ENCODE measurements around the gene MYORG. TPM values are rescaled to one million over a fixed set of nuclear protein-coding genes. Genes with fewer than 3 reads are reported as not detected.

The MYORG gene
- total RNA-seq, result 1 to 10 TPM; 3.3 to 3.8 TPM

DNA sequence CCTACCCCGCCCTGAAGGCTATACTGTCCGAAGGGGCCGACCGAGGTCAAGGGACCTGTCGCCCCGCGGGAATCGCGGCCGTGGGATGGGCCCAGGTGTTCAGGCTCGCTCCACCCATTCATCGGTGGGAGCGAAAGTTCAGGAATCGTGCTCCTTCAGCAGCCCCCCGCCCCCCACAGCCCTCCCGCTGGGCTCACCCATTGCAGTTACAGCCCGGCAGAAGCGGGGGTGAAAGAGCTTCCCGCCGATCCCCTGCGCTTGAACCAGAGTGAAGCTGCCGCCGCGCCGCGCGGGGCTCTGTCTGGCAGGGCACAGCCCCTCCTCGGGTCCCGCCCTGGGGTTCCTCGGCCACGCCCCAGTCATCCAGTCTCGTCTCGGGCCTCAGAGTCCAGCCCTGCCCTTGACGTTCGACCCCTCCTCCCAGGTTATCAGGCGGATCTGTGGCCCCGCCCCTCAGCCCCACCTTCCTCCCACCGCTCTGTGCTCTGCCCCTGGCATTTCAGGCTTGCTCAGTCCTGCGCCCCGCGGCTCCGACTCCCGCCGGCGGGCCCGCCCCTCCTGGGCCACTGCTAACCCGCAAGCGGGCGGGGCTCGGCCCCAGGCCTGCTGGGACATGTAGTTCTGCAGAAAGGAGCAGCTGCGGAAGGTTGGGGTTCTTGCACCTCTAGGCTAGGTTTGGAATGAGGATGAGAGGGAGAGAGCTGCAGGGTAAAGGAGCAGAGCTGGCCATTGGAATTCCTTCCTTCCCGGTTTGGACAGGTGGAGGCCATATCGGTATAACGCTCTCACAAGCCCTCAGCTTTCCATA lies at the start of gene MYORG:
TSS of gene MYORG (minus strand) at position 303 of the 808 bp plus-strand sequence. CDS start 3,955 bp downstream, outside the sequence.
- CTCF ChIA-PET, result interaction anchor here (0.6 to 1.6 kb wide), 4 partner anchors 12 to 288 kb away, joined by 3 to 5 read pairs (median 3); no protein-coding TSS in a partner anchor
- POLR2A ChIA-PET, result interaction anchor here (0.6 to 1.0 kb wide), 3 partner anchors 30 to 328 kb away, joined by 3 to 4 read pairs (median 3); partner anchors contain the start of gene UBAP2

DNA sequence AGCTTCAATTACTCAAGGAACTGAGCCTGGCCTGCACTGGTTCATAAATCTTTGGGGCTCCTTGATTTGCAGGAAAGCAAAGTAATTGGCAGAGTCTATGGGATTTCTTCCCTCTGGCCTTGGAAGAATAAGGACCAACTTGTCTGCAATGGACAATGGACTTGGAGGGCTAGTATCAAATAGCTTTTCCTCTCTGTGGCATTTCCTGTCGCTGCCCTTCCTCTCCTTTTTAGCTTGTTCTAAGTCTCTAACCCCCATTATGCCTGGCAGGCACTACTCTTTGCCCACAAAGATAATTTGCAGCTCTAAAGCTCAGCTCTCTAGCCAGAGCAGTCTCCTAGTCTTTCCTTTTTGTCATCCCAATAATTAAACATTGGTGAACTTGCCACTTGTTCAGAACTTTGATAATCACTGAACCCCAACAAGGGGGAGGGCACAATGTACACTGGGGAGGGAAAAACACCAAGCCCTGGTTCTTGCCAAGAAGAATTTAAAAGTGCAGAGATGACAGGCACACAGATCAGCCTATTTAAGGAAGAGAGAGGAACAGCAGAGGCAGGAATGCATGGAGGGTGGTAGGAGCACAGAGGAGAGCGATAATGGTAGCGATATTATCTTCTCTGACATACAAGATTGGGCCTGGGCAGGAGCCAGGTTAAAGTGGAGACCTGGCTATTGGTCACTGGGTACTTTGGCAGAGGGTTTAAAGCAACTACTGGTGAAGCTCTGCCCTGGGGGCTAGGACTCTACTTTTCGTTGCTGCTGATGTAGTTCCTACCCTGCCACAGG lies 43.2 kb upstream of the MYORG start:
- CTCF ChIA-PET, result interaction anchor here (1.1 kb wide), 1 partner anchor 172 kb away, joined by 3 read pairs; no protein-coding TSS in a partner anchor
- POLR2A ChIA-PET, result no interaction called here

GRCh38 chr9:34417734-34418133 lies 41.0 kb upstream of the MYORG start:
- ChIA-PET POLR2A (interaction anchor here (0.6 kb wide), 1 partner anchor 245 kb away, joined by 7 read pairs; no protein-coding TSS in a partner anchor), CTCF (no interaction called here)

DNA sequence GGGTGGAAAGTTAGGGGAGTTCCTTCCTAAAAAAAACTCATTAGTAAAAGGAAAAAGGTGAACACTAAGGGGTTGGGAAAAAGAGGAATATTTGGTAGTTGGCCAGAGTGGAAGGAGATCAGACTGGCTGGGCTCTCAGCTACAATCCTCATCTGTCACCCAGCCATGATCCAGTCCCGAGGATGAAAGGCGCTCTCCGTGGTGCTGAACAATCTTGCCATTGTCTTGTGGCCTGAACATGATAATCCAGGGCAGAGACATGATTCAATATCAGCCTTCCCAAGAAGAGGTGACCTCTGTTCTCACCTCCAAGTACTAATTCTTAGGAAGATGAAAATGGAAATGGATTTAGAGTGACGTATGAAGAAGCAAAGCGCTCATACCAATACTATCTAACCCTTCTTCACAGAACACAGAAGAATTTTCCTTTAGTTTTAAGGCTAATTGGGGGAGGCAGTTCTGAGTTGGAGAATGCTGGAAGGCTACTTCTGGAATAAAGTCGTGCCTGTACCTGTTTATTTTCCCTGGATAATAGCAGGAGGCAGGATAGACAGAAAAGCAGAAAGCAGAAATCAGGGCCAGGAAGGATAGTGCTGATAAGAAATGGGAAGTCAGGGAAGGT lies 36.6 kb upstream of the MYORG start:
- CTCF ChIA-PET, result interaction anchor here (1.4 kb wide), 1 partner anchor 9 kb away, joined by 5 read pairs; no protein-coding TSS in a partner anchor
- POLR2A ChIA-PET, result no interaction called here

DNA sequence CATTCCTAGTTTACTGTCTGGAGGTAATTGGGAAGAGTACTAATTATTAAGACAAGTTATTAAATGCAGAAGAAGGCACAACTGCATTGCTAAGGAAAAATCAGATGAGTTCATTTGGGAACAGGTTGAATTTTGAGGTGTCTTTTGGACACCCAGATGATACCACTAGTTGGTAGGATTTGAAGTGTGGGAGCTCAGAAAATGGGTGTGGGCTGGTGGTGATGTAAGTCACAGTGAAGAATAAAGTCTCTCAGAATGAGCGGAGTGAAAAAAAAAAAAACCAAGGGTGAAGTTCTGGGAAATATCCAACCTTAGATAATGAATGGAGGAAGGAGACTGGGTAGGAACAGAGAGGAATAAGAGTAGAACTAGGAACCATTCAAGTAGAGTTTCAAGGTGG lies 35.6 kb upstream of the MYORG start:
- ChIA-PET POLR2A (interaction anchor here (0.6 kb wide), 1 partner anchor 314 kb away, joined by 6 read pairs; no protein-coding TSS in a partner anchor), CTCF (interaction anchor here (0.7 to 1.4 kb wide), 2 partner anchors 8 to 80 kb away, joined by 4 to 5 read pairs; no protein-coding TSS in a partner anchor)

GRCh38 chr9:34409154-34409553 lies 32.5 kb upstream of the MYORG start:
- CTCF ChIA-PET, result no interaction called here
- POLR2A ChIA-PET, result no interaction called here

DNA sequence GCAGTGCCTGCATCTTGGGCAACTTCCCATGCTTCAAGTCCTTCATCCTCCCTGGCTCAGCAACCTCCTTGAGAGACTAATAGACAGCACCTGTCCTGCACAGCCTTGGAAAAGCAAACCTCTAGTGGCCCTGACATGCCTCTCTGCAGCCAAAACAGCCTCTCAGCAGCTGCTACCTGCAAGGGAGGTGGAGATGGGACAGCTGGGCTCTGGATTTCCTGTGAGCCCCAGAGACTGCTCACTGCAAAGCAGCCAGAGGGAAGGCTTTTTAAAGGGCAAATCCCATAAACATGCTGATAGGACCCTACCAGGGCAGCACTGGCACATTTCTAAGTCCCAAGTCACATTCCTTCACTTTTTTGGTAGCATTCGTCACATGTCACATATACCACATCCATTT lies 31.5 kb upstream of the MYORG start:
- ChIA-PET POLR2A (no interaction called here), CTCF (no interaction called here)

DNA sequence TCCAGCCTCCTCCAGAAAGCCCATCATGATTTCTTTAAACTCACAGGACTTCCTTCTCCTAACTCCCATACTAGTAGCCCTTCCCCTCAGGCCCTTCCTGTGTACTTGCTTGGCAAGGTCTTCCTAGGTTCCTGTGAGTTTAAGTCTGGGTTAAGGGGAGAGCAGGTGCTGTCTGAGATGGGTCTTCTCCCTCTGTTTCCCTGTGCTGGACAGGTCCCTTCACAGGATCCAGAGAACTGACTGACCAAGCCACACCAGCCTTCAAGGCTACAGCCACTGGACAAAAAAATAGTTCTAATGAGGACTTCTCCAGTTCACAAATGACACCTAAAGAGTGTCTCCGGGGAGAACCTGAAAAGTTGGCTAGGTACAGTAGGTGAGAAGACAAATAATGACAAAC lies 29.5 kb upstream of the MYORG start:
- ChIA-PET CTCF (interaction anchor here (3.8 kb wide), 1 partner anchor 95 kb away, joined by 21 read pairs; no protein-coding TSS in a partner anchor), POLR2A (interaction anchor here (0.8 kb wide), 1 partner anchor 10 kb away, joined by 3 read pairs; no protein-coding TSS in a partner anchor)

- ChIA-PET CTCF (interaction anchor here (3.8 kb wide), 1 partner anchor 95 kb away, joined by 21 read pairs; no protein-coding TSS in a partner anchor), POLR2A (no interaction called here)
Observed at GRCh38 chr9:34405719-34406118, 29.0 kb upstream of the MYORG start.

DNA sequence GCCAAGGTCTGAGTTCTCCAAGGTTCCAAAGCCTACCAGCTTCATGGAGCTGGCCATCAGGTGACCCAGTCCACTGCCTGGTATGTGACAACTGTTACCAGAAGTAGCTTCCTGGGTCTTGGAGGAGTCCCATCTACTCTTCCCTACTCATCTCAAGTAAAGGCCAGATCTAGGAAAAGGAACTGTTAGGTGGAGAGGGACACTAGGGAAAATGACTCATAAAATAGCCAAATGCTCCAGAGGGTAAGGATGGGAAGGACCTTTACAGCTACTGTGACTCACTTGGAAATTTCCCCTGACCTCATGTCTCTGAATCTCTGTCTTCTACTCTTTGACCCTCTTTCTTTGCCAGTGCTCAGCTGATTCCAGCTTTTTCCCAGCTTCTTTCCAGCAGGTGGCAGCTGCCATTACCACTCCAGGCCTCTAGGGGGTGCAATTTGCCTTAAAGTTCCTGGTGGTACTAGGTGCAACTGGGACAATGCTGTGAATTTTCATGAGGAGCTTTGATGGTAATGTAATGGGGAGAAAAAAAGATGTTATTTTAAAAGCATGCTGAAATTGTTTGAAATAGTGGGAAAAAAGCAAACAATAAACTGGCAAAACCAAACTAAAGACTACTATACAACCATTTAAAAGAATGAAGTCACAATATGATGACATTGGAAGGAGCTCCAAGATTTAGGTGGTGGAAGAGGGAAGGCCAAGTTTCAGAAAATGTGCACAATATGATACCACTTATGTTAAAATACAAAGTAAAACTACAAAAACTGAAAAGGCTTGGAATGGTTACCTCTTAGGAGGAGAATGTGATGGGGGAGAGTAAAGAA lies 27.1 kb upstream of the MYORG start:
- ChIA-PET POLR2A (no interaction called here), CTCF (interaction anchor here (0.6 to 3.8 kb wide), 16 partner anchors 9 to 754 kb away, joined by 3 to 21 read pairs (median 4); no protein-coding TSS in a partner anchor)

- POLR2A ChIA-PET, result no interaction called here
- CTCF ChIA-PET, result interaction anchor here (0.6 kb wide), 1 partner anchor 104 kb away, joined by 3 read pairs; no protein-coding TSS in a partner anchor
Observed at GRCh38 chr9:34400686-34401602, 24.2 kb upstream of the MYORG start.

DNA sequence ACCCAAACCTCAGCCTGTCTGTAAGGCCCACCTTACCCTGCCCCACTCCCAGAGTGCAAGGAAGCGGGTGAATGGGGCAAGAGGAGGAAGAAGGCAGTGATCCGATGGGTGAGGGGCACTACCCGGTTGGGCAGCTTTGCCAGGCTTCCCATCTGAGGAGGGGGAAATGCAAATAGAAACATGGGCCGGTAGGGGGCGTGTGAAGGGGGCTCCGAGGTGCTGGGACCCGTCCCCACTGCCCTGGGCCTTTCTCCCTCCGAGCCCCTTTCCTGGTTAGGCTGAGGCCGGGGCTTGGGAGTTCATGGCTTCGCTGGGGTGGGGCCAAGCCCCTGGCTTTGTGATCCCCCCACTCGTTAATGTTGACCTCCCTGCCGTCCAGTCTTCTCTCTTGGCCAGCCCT lies 23.6 kb upstream of the MYORG start:
- POLR2A ChIA-PET, result interaction anchor here (0.6 kb wide), 1 partner anchor 69 kb away, joined by 3 read pairs; no protein-coding TSS in a partner anchor
- CTCF ChIA-PET, result interaction anchor here (0.6 kb wide), 1 partner anchor 104 kb away, joined by 3 read pairs; no protein-coding TSS in a partner anchor

GRCh38 chr9:34399729-34400128 lies 23.0 kb upstream of the MYORG start:
- ChIA-PET CTCF (interaction anchor here (1.6 kb wide), 1 partner anchor 192 kb away, joined by 4 read pairs; no protein-coding TSS in a partner anchor), POLR2A (interaction anchor here (0.6 kb wide), 1 partner anchor 69 kb away, joined by 3 read pairs; no protein-coding TSS in a partner anchor)

- CTCF ChIA-PET, result interaction anchor here (1.6 kb wide), 1 partner anchor 192 kb away, joined by 4 read pairs; no protein-coding TSS in a partner anchor
- POLR2A ChIA-PET, result no interaction called here
Observed at GRCh38 chr9:34398875-34399274, 22.2 kb upstream of the MYORG start.

DNA sequence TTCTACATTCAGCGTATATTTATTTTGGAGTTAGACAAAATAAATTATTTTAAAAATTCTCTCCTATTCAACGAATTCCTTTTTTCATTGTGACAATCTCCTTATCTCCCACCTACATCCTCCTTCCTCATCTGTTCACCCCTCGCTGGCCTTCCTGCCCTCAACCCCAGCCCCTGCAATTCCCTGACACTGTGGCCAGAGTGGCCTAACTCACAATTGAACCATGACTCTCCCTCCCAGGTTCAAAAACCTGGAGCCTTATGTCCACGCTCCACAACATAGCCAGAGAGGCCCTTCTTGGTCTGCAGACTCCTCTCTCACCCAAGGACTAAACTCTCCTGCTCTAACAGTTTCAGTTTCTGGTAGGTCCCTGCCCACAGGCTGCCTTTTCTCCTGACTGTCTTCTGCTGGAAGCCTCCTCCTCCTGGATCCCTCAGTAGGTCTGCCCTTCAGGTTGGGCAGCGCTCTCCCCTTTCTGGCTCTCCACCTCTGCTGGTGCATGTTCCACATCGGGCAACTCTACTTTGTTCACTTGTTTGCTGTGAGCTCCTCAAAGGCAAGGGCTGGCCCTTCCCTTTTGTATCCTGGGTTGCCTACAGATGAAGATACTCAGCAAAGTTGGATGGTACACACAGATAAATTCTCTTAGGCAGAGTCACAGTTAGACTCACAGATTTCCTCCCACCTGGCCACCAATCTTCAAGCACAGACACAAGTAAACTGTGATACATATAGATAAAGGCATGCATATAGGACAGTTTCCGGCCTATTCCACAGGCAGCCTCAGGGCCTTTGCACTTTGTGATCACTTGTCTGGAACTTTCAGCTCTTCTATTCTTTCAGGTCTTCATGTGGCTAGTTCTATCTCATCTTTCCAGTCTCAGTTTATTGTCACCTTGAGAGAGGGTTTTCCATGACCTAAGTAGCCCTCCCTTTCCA lies 19.8 kb upstream of the MYORG start:
- CTCF ChIA-PET, result no interaction called here
- POLR2A ChIA-PET, result no interaction called here

GRCh38 chr9:34392511-34392910 lies 15.8 kb upstream of the MYORG start:
- CTCF ChIA-PET, result interaction anchor here (1.6 kb wide), 1 partner anchor 13 kb away, joined by 5 read pairs; no protein-coding TSS in a partner anchor

More at GRCh38 chr9:34392511-34392910, 15.8 kb upstream of the MYORG start:
- POLR2A ChIA-PET, result no interaction called here
